GM23248 (cell line): ENCODE data around the gene FOXO1.

Experiments used
- EZH2 ChIP-seq: fragments of 200-600 bp; sonication (generic); IDR thresholded peaks from 2 replicates; pipeline ENCODE4 v1.6.1; 2018; ENCODE audit warnings: antibody characterized with exemption, mild to moderate bottlenecking; ENCODE audit not compliant: insufficient read depth, poor library complexity, severe bottlenecking
- EZH2phosphoT487 ChIP-seq: fragments of 200-600 bp; sonication (generic); IDR thresholded peaks from 2 replicates; pipeline ENCODE4 v1.6.1; 2018; ENCODE audit warnings: antibody characterized with exemption, moderate library complexity, mild to moderate bottlenecking, low read depth; ENCODE audit not compliant: insufficient read depth

DNA sequence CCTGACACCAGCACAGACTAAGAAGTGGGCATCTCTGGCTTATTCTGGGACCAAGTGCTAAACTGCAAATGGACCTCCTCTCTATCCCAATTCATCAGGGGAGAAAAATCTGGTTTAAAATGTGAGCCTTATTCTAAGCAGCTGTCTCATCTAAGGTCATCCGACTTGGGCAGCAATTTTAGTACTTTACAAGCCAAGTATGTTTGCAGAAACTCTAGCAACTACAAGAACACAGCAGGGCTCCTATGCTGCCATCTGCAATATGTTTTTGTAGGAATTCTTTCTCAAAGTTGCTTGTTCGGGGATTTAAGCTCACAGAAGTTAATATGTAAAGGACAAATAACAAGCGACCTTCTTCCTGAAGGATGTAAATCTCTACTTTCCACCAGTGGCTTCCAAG, 113.1 kb downstream of the FOXO1 start:
- TF ChIP-seq EZH2 = no peak
- no peak for TF ChIP-seq EZH2phosphoT487
